Measurements from ENCODE around the gene ANGPT4. TPM values are rescaled to one million over a fixed set of nuclear protein-coding genes. Genes with fewer than 3 reads are reported as not detected.
"Not testable (repeated sequence)": the region's sequence is repeated elsewhere in the genome, so short reads cannot be mapped to it uniquely, and the experiment has no call there.

ANGPT4 gene
- polyA plus RNA-seq, 3 donors: 0.18 to 0.46 (median 0.27) TPM

GRCh38 chr20:845226-845868 is 70.8 kb downstream of the ANGPT4 start:
- no peak for DNase-seq

GRCh38 chr20:844473-845225 is 71.5 kb downstream of the ANGPT4 start:
- peak; percentile 92 for DNase-seq

GRCh38 chr20:843912-844311 is 72.2 kb downstream of the ANGPT4 start:
- no peak for DNase-seq

GRCh38 chr20:842547-842940 is 73.6 kb downstream of the ANGPT4 start:
- no peak for DNase-seq

GRCh38 chr20:841568-842546 is 74.3 kb downstream of the ANGPT4 start:
- DNase-seq: no peak

- no peak for DNase-seq
Measured at GRCh38 chr20:840858-841567, 75.1 kb downstream of the ANGPT4 start.

- no peak for DNase-seq
Measured at GRCh38 chr20:840503-840857, 75.7 kb downstream of the ANGPT4 start.

GRCh38 chr20:839626-840025 is 76.5 kb downstream of the ANGPT4 start:
- no peak for DNase-seq

- no peak for DNase-seq
Measured at GRCh38 chr20:839015-839414, 77.1 kb downstream of the ANGPT4 start.

- DNase-seq: no peak
Measured at GRCh38 chr20:836190-836589, 79.9 kb downstream of the ANGPT4 start.

GRCh38 chr20:835608-836045 is 80.5 kb downstream of the ANGPT4 start:
- no peak for DNase-seq

- no peak for DNase-seq
Measured at GRCh38 chr20:834151-834746, 81.9 kb downstream of the ANGPT4 start.

GRCh38 chr20:833450-834150 is 82.5 kb downstream of the ANGPT4 start, which contains the start of gene FAM110A:
FAM110A (plus strand) TSS chr20:833715; CDS start chr20:844805, 11,090 bp downstream.
- peak; percentile 93 for DNase-seq

- DNase-seq: no peak
Measured at GRCh38 chr20:833121-833449, 83.0 kb downstream of the ANGPT4 start.

GRCh38 chr20:831956-832355 is 84.2 kb downstream of the ANGPT4 start:
- no peak for DNase-seq

GRCh38 chr20:831251-831650 is 84.9 kb downstream of the ANGPT4 start:
- no peak for DNase-seq

- no peak for DNase-seq
Measured at GRCh38 chr20:830011-830521, 86.1 kb downstream of the ANGPT4 start.

GRCh38 chr20:829551-829950 is 86.6 kb downstream of the ANGPT4 start:
- no peak for DNase-seq

- no peak for DNase-seq
Measured at GRCh38 chr20:828987-829386, 87.1 kb downstream of the ANGPT4 start.

GRCh38 chr20:827981-828380 is 88.2 kb downstream of the ANGPT4 start:
- not testable (repeated sequence) for DNase-seq

All from renal pelvis (tissue), 4 donors.